ENCODE results near the gene GOPC. TPM values are rescaled to one million over a fixed set of nuclear protein-coding genes. Genes with fewer than 3 reads are reported as not detected.

Gene GOPC
- total and polyA plus RNA-seq, 2 experiments from 2014 or later = 15.5 to 26.4 TPM

GRCh38 chr6:117595099-117595923, 7.0 kb downstream of the GOPC start:
- no peaks in the 10 kb centered on the region; the same call in 1 of the 2 replicates for H3K4me1 ChIP-seq (ENCODE audit: insufficient read depth)
- H3K4me3 ChIP-seq = no peak overlapping the region
- no peak for DNase-seq (ENCODE audit: low spot score)
- H3F3A ChIP-seq (replicated peaks; ENCODE audit: low read depth) = no peaks in the 10 kb centered on the region
- Mint-ChIP-seq H3K9me3 (peaks cover 10% of the 10 kb centered on the region; the same call in 2 of the 3 replicates), H3K27me3 (ENCODE audit: insufficient read depth, low read depth, poor library complexity) (no peaks in the 10 kb centered on the region), H3K36me3 (ENCODE audit: low read depth) (peaks cover 40% of the 10 kb centered on the region), H3K4me1 (peaks cover 2% of the 10 kb centered on the region; the same call in 1 of the 3 replicates), H3K27ac (no peak overlapping the region), H3K4me3 (no peak overlapping the region)
- ATAC-seq = no peak
- TF ChIP-seq JUNB (IDR thresholded peaks at IDR 0.05; ENCODE audit: unreplicated experiment) (no peak), EZH2phosphoT487 (IDR thresholded peaks at IDR 0.05; ENCODE audit: unreplicated experiment) (no peak), CREB1 (CRISPR knock-in tag; IDR thresholded peaks at IDR 0.05; ENCODE audit: low read depth) (no peak), NANOG (IDR thresholded peaks at IDR 0.05; ENCODE audit: borderline replicate concordance) (no peak), EZH2 (IDR thresholded peaks at IDR 0.05; ENCODE audit: low read depth, unreplicated experiment) (no peak), POLR2AphosphoS5 (IDR thresholded peaks at IDR 0.05; ENCODE audit: low read depth) (no peak), STAT1 (IDR thresholded peaks at IDR 0.05; ENCODE audit: unreplicated experiment) (no peak), ZNF114 (CRISPR knock-in tag; IDR thresholded peaks at IDR 0.05) (no peak), ETS1 (IDR thresholded peaks at IDR 0.05) (no peak), ZNF331 (CRISPR knock-in tag; IDR thresholded peaks at IDR 0.05; ENCODE audit: low read depth) (no peak)
- peaks cover 99% of the 10 kb centered on the region for H3K79me2 ChIP-seq (replicated peaks; ENCODE audit: insufficient read depth)
- H3K27me3 ChIP-seq (ENCODE audit: insufficient read depth) = no peaks in the 10 kb centered on the region
- H3K36me3 ChIP-seq (ENCODE audit: insufficient read depth) = peaks cover 9% of the 10 kb centered on the region; the same call in 1 of the 2 replicates
- H4K20me1 ChIP-seq (replicated peaks; ENCODE audit: insufficient read depth) = peaks cover 10% of the 10 kb centered on the region; the same call in 1 of the 2 replicates
- no peak overlapping the region for H2AFZ ChIP-seq
- no peak overlapping the region for H3K27ac ChIP-seq (ENCODE audit: low read depth)
- H3K9me2 ChIP-seq (ENCODE audit: insufficient read depth) = no peaks in the 10 kb centered on the region
- no peak overlapping the region for H3K4me2 ChIP-seq

GRCh38 chr6:117592983-117593759, 9.1 kb downstream of the GOPC start:
- H2AFZ ChIP-seq = no peak overlapping the region
- DNase-seq (ENCODE audit: low spot score) (no peak), ATAC-seq (no peak)
- no peaks in the 10 kb centered on the region for H3F3A ChIP-seq (replicated peaks; ENCODE audit: low read depth)
- H3K27ac Mint-ChIP-seq = no peak overlapping the region
- H3K4me1 ChIP-seq (ENCODE audit: insufficient read depth) = no peaks in the 10 kb centered on the region
- H3K36me3 ChIP-seq (ENCODE audit: insufficient read depth) = peaks cover 9% of the 10 kb centered on the region; the same call in 1 of the 2 replicates
- H3K4me2 ChIP-seq = no peak overlapping the region
- no peak overlapping the region for H3K4me3 ChIP-seq
- peaks cover 10% of the 10 kb centered on the region; the same call in 1 of the 2 replicates for H4K20me1 ChIP-seq (replicated peaks; ENCODE audit: insufficient read depth)
- no peak overlapping the region for H3K4me3 Mint-ChIP-seq
- no peaks in the 10 kb centered on the region for H3K27me3 Mint-ChIP-seq (ENCODE audit: insufficient read depth, low read depth, poor library complexity)
- no peaks in the 10 kb centered on the region for H3K9me2 ChIP-seq (ENCODE audit: insufficient read depth)
- peaks cover 42% of the 10 kb centered on the region for H3K36me3 Mint-ChIP-seq (ENCODE audit: low read depth)
- no peaks in the 10 kb centered on the region for H3K4me1 Mint-ChIP-seq
- H3K9me3 Mint-ChIP-seq = peaks cover 10% of the 10 kb centered on the region; the same call in 2 of the 3 replicates
- no peaks in the 10 kb centered on the region for H3K27me3 ChIP-seq (ENCODE audit: insufficient read depth)
- no peak overlapping the region for H3K27ac ChIP-seq (ENCODE audit: low read depth)
- H3K79me2 ChIP-seq (replicated peaks; ENCODE audit: insufficient read depth) = peaks cover 94% of the 10 kb centered on the region
- TF ChIP-seq REST (IDR thresholded peaks at IDR 0.05; ENCODE audit: unreplicated experiment) = no peak
- no peak for TF ChIP-seq POLR2AphosphoS5 (IDR thresholded peaks at IDR 0.05; ENCODE audit: low read depth)
- no peak for TF ChIP-seq STAT1 (IDR thresholded peaks at IDR 0.05; ENCODE audit: unreplicated experiment)
- no peak for TF ChIP-seq EZH2phosphoT487 (IDR thresholded peaks at IDR 0.05; ENCODE audit: unreplicated experiment)
- TF ChIP-seq CREB1 (CRISPR knock-in tag; IDR thresholded peaks at IDR 0.05; ENCODE audit: low read depth) = no peak
- no peak for TF ChIP-seq ETS1 (IDR thresholded peaks at IDR 0.05)
- no peak for TF ChIP-seq NANOG (IDR thresholded peaks at IDR 0.05; ENCODE audit: borderline replicate concordance)
- no peak for TF ChIP-seq ZNF114 (CRISPR knock-in tag; IDR thresholded peaks at IDR 0.05)
